Thymus (tissue), 11 donors: ENCODE results near the gene MAFB. TPM values are rescaled to one million over a fixed set of nuclear protein-coding genes. Genes with fewer than 3 reads are reported as not detected.

Experiments used
- DNase-seq, 9 donors: peaks; one replicate each; pipeline ENCODE4 v3.0.0-alpha.2; 2013; ENCODE audit warnings: low spot score in 9 of 9, low read depth in 6 of 9, missing footprints in 1 of 9
- H3K27ac ChIP-seq, 2 donors: one replicate each; pipeline ENCODE4 v1.5.1; 2013; ENCODE audit warnings: control low read depth in 1 of 2, low read depth in 1 of 2, low read length in 1 of 2, mild to moderate bottlenecking in 1 of 2, moderate library complexity in 1 of 2
- H3K27me3 ChIP-seq, 2 donors: one replicate each; pipeline ENCODE4 v1.5.1; 2013; ENCODE audit warnings: low read length in 1 of 2; ENCODE audit not compliant: control insufficient read depth in 2 of 2, insufficient read depth in 1 of 2
- H3K36me3 ChIP-seq, 2 donors: one replicate each; pipeline ENCODE4 v1.5.1; 2013; ENCODE audit warnings: low read length in 1 of 2, mild to moderate bottlenecking in 1 of 2, moderate library complexity in 1 of 2; ENCODE audit not compliant: control insufficient read depth in 2 of 2, insufficient read depth in 2 of 2
- H3K4me1 ChIP-seq, 2 donors: one replicate each; pipeline ENCODE4 v1.5.1; 2013; ENCODE audit warnings: low read length in 2 of 2; ENCODE audit not compliant: control insufficient read depth in 2 of 2, insufficient read depth in 2 of 2
- H3K4me3 ChIP-seq, 2 donors: one replicate each; pipeline ENCODE4 v1.5.1; 2013; ENCODE audit warnings: low read length in 2 of 2, control low read depth in 1 of 2, mild to moderate bottlenecking in 1 of 2
- H3K9me3 ChIP-seq, 2 donors: one replicate each; pipeline ENCODE4 v1.5.1; 2013; ENCODE audit warnings: low read length in 1 of 2, mild to moderate bottlenecking in 1 of 2; ENCODE audit not compliant: control insufficient read depth in 2 of 2, insufficient read depth in 1 of 2
- WGBS: extraction: QIAGEN DNeasy Blood & Tissue Kit; methylation state at CpG from one replicate; pipeline ENCODE4 v1.1.7; 2013; 5-methylcytosine and 5-hydroxymethylcytosine counted together
- polyA plus RNA-seq: library from polyadenylated mRNA; stranded (reverse); fragments of 200-250 nt; gene quantifications from one replicate; pipeline ENCODE4 v1.2.3, GENCODE V29; 2013
- total RNA-seq: library from RNA; stranded (reverse); fragments of 120-200 nt; gene quantifications from one replicate; pipeline ENCODE4 v1.2.4, GENCODE V29; 2013
- donor health status: healthy.

Gene MAFB
- total and polyA plus RNA-seq, 2 donors: 3.5 to 26.1 TPM

DNA sequence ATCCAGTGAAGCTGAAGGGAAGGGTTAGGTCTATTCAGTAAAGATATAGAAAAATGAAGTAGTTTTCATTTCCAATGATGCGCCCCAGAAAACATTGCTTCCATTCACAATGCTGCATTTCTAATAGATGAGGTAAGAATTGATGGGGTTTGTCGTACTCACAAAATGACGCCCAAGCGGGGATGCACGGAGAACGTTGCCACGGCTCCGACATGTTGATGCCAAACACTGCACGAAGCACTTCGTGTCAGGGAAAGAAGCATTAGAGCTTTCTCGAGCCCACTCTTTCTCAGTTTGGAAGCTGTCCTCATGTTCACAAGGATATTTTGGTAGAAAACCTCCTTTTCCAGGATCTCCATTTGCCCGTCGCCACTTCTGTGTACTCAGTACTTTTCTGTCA lies 21.6 kb upstream of the MAFB start:
- Histone ChIP-seq H3K4me1 (no peaks in the 10 kb centered on the region), H3K27me3 (peaks cover 0 to 3% of the 10 kb centered on the region in 2 donors), H3K4me3 (no peak overlapping the region), H3K9me3 (no peaks in the 10 kb centered on the region), H3K27ac (no peak overlapping the region), H3K36me3 (no peaks in the 10 kb centered on the region)
- WGBS: 93% methylated on average over 13 of the region's 13 CpGs
- no peak for DNase-seq

DNA sequence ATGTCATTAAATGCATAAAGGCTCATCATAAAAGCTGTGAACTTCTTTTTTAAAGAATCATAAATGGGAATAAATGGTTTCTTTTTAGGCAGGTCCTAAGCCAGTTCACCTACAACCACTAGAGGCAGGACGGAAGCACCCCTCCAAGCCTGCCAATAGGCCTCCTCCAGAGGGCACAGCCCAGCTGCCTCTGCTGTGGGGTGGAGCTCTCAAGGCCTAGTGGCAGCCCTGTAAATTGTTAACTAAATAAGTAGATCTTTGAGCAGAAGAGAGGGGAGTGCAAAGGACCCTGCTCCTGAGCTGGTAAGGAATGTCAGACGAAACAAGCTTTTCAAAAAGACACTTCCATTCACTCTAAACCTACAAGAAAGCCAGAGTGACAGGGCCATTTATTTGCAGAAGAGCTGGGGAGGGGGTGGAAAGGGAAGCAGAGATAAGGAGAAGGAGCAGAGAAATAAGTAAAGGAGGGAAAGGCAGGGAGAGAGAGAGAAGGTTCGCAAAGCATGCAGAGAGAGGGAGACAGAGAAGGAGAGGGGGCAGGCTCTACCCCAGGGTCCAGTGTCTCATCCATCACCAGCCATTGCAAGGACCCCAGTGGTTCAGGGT lies 18.0 kb upstream of the MAFB start:
- WGBS: 84% methylated on average over 3 of the region's 3 CpGs
- no peak overlapping the region for H3K4me3 ChIP-seq
- H3K4me1 ChIP-seq: no peaks in the 10 kb centered on the region
- H3K36me3 ChIP-seq: no peaks in the 10 kb centered on the region
- H3K27me3 ChIP-seq: peaks cover 0 to 3% of the 10 kb centered on the region in 2 donors
- H3K27ac ChIP-seq: no peak overlapping the region
- no peaks in the 10 kb centered on the region for H3K9me3 ChIP-seq
- DNase-seq: peak in 1 of 9 donors; percentile 31

DNA sequence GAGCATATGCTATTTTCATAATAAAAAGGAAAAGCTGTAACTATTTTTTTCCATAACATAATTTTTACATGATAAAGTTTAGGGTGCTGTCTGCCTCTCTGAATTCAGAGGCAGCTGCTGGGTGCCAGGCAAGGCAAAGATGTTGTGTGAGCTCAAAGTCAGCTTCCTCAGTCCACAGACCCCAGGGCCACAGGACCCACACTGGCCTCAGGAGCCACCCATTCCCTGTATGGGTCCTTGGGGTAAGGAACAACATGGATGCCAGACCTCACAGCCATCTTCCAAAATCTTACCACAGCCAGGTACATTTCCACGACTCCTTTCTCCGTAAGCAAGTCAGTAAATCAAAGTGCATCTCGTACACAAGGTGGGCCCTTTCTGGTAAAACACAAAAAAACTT lies 16.4 kb upstream of the MAFB start:
- 95% methylated on average over 3 of the region's 3 CpGs for WGBS
- no peak overlapping the region for H3K27ac ChIP-seq
- no peaks in the 10 kb centered on the region for H3K4me1 ChIP-seq
- no peaks in the 10 kb centered on the region for H3K9me3 ChIP-seq
- DNase-seq: no peak
- H3K27me3 ChIP-seq: peaks cover 0 to 4% of the 10 kb centered on the region in 2 donors
- H3K36me3 ChIP-seq: no peaks in the 10 kb centered on the region
- H3K4me3 ChIP-seq: no peak overlapping the region

DNA sequence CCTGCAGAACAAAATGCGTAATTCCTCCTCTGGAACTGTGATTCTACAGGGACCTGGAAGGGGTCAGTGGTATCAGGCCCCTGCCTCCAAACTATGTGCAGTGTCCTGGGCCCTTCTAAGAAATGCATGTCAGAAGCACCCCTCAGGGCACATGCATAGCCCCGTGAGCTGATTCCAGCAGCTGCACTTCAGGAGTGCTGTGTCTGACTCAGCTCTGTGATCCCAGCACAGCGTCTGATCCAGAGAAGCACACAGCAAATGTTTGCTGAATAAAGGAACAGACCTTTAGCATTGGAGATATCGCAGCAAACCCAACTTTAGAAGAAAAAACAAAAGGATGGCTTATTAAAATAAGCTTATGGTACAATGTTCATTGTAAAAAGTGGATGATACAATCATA lies 15.8 kb upstream of the MAFB start:
- no peak for DNase-seq
- Histone ChIP-seq H3K36me3 (no peaks in the 10 kb centered on the region), H3K27ac (no peak overlapping the region), H3K4me1 (no peaks in the 10 kb centered on the region), H3K27me3 (peaks cover 0 to 4% of the 10 kb centered on the region in 2 donors), H3K4me3 (no peak overlapping the region), H3K9me3 (no peaks in the 10 kb centered on the region)
- WGBS: 83% methylated on average over 4 of the region's 4 CpGs

DNA sequence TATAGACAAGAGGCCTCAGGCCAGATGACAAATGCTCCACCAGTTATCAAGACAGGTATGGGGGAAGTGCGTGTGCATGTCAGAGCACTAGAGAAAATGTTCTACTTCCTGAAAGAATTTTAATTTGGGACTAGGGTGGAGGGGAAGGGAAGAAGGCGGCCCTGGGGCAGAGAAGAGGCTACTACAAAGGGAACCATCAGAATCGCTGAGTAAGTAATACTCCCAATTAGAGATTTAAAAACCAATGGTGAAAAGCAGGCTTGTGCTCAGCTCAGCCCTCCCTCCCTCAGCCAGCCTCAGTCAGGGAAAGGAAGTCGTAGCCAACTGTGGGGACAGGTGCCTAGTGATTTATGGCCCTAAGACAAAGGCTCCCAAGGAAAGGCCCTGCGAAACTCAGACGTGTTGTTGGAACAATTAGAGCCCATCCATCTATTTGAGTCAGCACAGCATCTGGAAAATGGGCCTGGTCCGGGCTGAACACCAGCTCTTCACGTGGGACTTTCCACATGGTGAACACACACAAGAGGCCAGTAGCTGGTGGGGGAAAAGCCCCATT lies 15.0 kb upstream of the MAFB start:
- H3K9me3 ChIP-seq: no peaks in the 10 kb centered on the region
- WGBS: 50% methylated on average over 8 of the region's 8 CpGs
- DNase-seq: no peak

DNA sequence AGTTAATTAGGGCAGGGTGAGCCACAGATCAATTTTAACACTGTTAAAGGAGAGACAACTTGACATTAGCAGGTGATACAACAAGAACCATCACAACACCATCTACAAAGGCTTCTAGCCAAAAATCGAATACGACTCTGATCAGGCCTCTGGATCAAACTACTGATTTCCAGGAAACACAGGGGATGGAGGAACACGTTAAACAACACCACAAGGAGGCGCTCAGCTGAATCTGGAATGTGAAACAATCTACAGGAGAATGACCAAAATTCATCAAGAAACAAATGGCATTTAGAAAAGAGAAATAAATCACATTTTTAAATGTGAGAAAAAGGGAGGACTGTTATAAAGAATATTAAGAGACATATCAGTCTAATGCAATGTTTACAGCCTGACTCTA lies 13.5 kb upstream of the MAFB start:
- peaks cover 8 to 18% of the 10 kb centered on the region in 2 donors for H3K27me3 ChIP-seq
- no peaks in the 10 kb centered on the region for H3K9me3 ChIP-seq
- no peak for DNase-seq
- no peak overlapping the region for H3K27ac ChIP-seq
- no peak overlapping the region for H3K4me3 ChIP-seq
- no peaks in the 10 kb centered on the region for H3K36me3 ChIP-seq
- WGBS: 88% methylated on average over 4 of the region's 4 CpGs
- H3K4me1 ChIP-seq: no peaks in the 10 kb centered on the region

More for the DNA sequence above, 15.0 kb upstream of the MAFB start:
- Histone ChIP-seq H3K27ac (no peak overlapping the region), H3K36me3 (no peaks in the 10 kb centered on the region), H3K27me3 (peaks cover under 1 to 8% of the 10 kb centered on the region in 2 donors), H3K4me3 (no peak overlapping the region), H3K4me1 (no peaks in the 10 kb centered on the region)

DNA sequence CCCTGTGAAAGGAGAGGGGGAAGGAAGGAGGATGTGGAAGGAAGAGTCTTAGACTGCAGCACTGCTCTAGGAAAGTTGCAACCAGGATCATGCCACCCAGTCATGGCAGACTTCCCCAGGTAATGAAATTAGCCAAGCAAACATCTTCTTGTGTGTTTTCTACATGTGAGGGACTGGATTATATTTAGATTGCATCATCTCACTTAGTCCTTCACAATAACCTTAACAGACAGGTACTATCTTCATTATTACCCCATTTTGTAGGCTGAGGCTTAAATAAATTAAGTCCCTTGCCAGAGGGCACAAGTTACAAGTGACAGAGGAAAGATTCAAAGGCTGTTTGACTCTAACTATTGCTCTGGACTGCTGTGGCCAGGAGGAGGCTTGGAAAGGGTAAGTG lies 9.7 kb upstream of the MAFB start:
- no peaks in the 10 kb centered on the region for H3K4me1 ChIP-seq
- H3K9me3 ChIP-seq: no peaks in the 10 kb centered on the region
- no peak overlapping the region for H3K27ac ChIP-seq
- no peak for DNase-seq
- peaks cover 30 to 45% of the 10 kb centered on the region in 2 donors for H3K27me3 ChIP-seq
- no peaks in the 10 kb centered on the region for H3K36me3 ChIP-seq
- no peak overlapping the region for H3K4me3 ChIP-seq

DNA sequence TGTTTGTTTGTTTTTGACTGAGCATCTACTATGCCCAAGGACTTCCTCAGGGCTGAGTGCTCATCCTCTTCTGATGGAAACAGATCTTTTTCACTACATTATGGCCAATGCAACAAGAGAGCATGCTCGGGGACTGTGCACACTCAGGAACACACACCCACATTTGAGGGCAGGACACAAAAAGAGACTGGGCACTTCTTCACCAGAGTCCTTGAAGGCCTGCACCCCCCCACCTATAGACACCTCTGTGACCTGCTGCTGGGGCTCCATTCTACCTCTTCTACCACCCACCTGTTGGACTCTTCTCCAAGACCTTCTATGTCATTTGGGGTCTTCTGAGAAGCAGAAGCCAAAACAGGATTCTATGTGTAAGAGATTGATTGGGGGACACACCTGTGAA lies 9.2 kb upstream of the MAFB start:
- H3K9me3 ChIP-seq: no peaks in the 10 kb centered on the region
- no peak overlapping the region for H3K27ac ChIP-seq
- no peaks in the 10 kb centered on the region for H3K4me1 ChIP-seq
- 96% methylated on average over 1 of the region's 1 CpG for WGBS
- no peak for DNase-seq
- H3K4me3 ChIP-seq: no peak overlapping the region
- no peaks in the 10 kb centered on the region for H3K36me3 ChIP-seq
- peaks cover 35 to 49% of the 10 kb centered on the region in 2 donors for H3K27me3 ChIP-seq

DNA sequence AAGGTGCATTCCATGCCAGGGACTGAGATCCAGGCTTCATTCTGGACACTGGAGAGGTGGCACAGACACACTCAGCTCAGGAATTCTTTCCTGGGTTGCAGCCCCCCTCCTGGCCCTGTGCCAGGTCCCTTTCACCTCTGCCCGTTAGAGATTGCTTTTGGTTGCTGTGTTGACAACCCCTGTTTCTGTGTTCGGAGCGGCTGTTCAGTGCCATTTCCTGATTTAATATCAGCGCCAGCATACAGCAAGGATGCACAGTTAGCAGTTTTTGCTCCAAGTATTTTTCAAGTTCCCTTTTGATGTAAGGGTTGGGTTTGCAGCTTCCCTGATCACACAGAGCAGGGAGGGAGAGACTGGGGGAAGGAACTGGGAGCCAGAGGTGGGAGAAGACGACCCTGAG lies 8.5 kb upstream of the MAFB start:
- H3K36me3 ChIP-seq: no peaks in the 10 kb centered on the region
- H3K27me3 ChIP-seq: peaks cover 42 to 57% of the 10 kb centered on the region in 2 donors
- WGBS: 17% methylated on average over 5 of the region's 5 CpGs
- no peaks in the 10 kb centered on the region for H3K4me1 ChIP-seq
- H3K27ac ChIP-seq: no peak overlapping the region
- H3K4me3 ChIP-seq: no peak overlapping the region
- DNase-seq: no peak
- no peaks in the 10 kb centered on the region for H3K9me3 ChIP-seq
